ENCODE results near the gene TRAPPC3L. TPM values are rescaled to one million over a fixed set of nuclear protein-coding genes. Genes with fewer than 3 reads are reported as not detected.

Gene TRAPPC3L
- total and polyA plus RNA-seq, 2 of the 13 experiments (the other 11 are each of a cell fraction or from before 2014, with no cell fraction given): not detected

- H3K79me2 ChIP-seq (ENCODE audit: insufficient read depth, low read length): peaks cover 63% of the 10 kb centered on the region
- in situ Hi-C loops (cut with HindIII; ENCODE audit: extremely low pct_ligation_motif_present, low pct_unique_long_range_greater_than_20kb) (no loop called here), intact Hi-C loops (cut with micrococcal nuclease; ENCODE audit: unreplicated experiment) (no loop called here)
- no peaks in the 10 kb centered on the region for H3K9me3 ChIP-seq (ENCODE audit: low read length)
- ChIA-PET CTCF (ENCODE audit: low intra/inter-chr PET ratio, low total read pairs) (no interaction called here), POLR2A (no interaction called here)
- 97% methylated on average over 2 of the region's 2 CpGs for WGBS (ENCODE audit: low lambda C conversion rate)
- H3K9ac ChIP-seq (ENCODE audit: insufficient read depth, low read depth, low read length): no peak overlapping the region
- peaks cover 27% of the 10 kb centered on the region for H3K4me1 ChIP-seq (ENCODE audit: insufficient read depth, low read length)
- no peak overlapping the region for H3K4me2 ChIP-seq (ENCODE audit: low read depth, low read length)
- H3K27ac ChIP-seq (ENCODE audit: extremely low read length, insufficient read depth, low read length): no peak overlapping the region
- no peak for TF ChIP-seq ATF1 (CRISPR knock-in tag; IDR thresholded peaks at IDR 0.05)
- TF ChIP-seq GPBP1L1 (CRISPR knock-in tag; IDR thresholded peaks at IDR 0.05): no peak
- TF ChIP-seq TFDP1 (CRISPR knock-in tag; IDR thresholded peaks at IDR 0.05; ENCODE audit: borderline replicate concordance): no peak
- TF ChIP-seq ZNF879 (CRISPR knock-in tag; IDR thresholded peaks at IDR 0.05): no peak
- TF ChIP-seq POLR2AphosphoS5 (IDR thresholded peaks at IDR 0.05; ENCODE audit: low read depth, low read length): no peak
- no peak for TF ChIP-seq NFYB (CRISPR knock-in tag; IDR thresholded peaks at IDR 0.05)
- no peak for TF ChIP-seq HDAC2 (CRISPR knock-in tag; IDR thresholded peaks at IDR 0.05)
- no TSS peak for BruUV-seq (replicated peaks)
- H3K4me3 ChIP-seq (replicated peaks in 1 of 3; ENCODE audit: insufficient read depth in 1 of 3, low read depth in 2 of 3, low read length in 3 of 3): no peak overlapping the region
- ATAC-seq (no peak), FAIRE-seq (no peak), DNase-seq (ENCODE audit: low spot score) (no peak)
- H2AFZ ChIP-seq (ENCODE audit: low read length): no peak overlapping the region
- H3K36me3 ChIP-seq (replicated peaks in 1 of 2; ENCODE audit: control insufficient read depth in 1 of 2, insufficient read depth in 2 of 2, low read length in 2 of 2): peaks cover 0 to 1% of the 10 kb centered on the region in 2 experiments; a peak in 3 of 5 replicates
- H4K20me1 ChIP-seq (ENCODE audit: insufficient read depth, low read length): no peaks in the 10 kb centered on the region
- no peaks in the 10 kb centered on the region; a peak in 1 of 5 replicates for H3K27me3 ChIP-seq (ENCODE audit: control insufficient read depth in 1 of 2, insufficient read depth in 2 of 2, low read length in 2 of 2)
Measured at GRCh38 chr6:116575227-116575626, 29.7 kb upstream of the TRAPPC3L start.

All from HepG2 (cell line).